ENCODE results near the gene C16orf54. TPM values are rescaled to one million over a fixed set of nuclear protein-coding genes. Genes with fewer than 3 reads are reported as not detected.

The C16orf54 gene
- total and polyA plus RNA-seq, 10 of the 15 experiments (the other 5 are each of a cell fraction or from before 2014, with no cell fraction given) = 2.1 to 13.3 (median 5.4) TPM

GRCh38 chr16:29743475-29743826, 2.3 kb downstream of the C16orf54 start:
- RAD21 ChIA-PET (ENCODE audit: unreplicated experiment) = interaction anchor here (0.6 to 1.5 kb wide), 2 partner anchors 11 to 21 kb away, joined by 3 to 9 read pairs; no protein-coding TSS in a partner anchor
- in situ Hi-C loops (cut with MboI) = no loop called here
- H3K4me3 ChIP-seq = no peak overlapping the region
- peaks cover 10% of the 10 kb centered on the region for H3K79me2 ChIP-seq (ENCODE audit: control insufficient read depth, insufficient read depth, low read length)
- no peaks in the 10 kb centered on the region; a peak in 2 of 4 replicates for H3K36me3 ChIP-seq (ENCODE audit: control insufficient read depth in 2 of 2, insufficient read depth in 2 of 2, low read length in 1 of 2)
- no peaks in the 10 kb centered on the region; the same call in 1 of the 2 replicates for H4K20me1 ChIP-seq (ENCODE audit: control insufficient read depth, insufficient read depth)
- SMC1A ChIA-PET (ENCODE audit: uncharacterized antibody, unreplicated experiment) = no interaction called here
- intact Hi-C loops (cut with micrococcal nuclease; ENCODE audit: unreplicated experiment) = no loop called here
- CTCF ChIA-PET = interaction anchor here (1.4 to 1.6 kb wide), 2 partner anchors 46 to 76 kb away, joined by 3 read pairs; partner anchors contain the start of gene MVP
- ATAC-seq (no peak), FAIRE-seq (no peak), DNase-seq (ENCODE audit: low read depth, low spot score) (no peak)
- no peak overlapping the region for H2AFZ ChIP-seq (ENCODE audit: control insufficient read depth, low read depth, low read length)
- no peaks in the 10 kb centered on the region; the same call in 2 of the 3 replicates for H3K9me3 ChIP-seq (replicated peaks; ENCODE audit: control insufficient read depth, insufficient read depth, low read length)
- H3K4me1 ChIP-seq (ENCODE audit: control insufficient read depth, insufficient read depth, low read length) = peaks cover 44% of the 10 kb centered on the region
- WGBS (ENCODE audit: insufficient coverage, insufficient replicate concordance, low lambda C conversion rate, missing lambda C conversion rate) = 95% methylated on average over 5 of the region's 5 CpGs
- H3K4me2 ChIP-seq (ENCODE audit: control insufficient read depth, insufficient read depth) = no peak overlapping the region
- no peak for TF ChIP-seq MEF2A (IDR thresholded peaks at IDR 0.05; ENCODE audit: insufficient read depth, low read depth, low read length)
- TF ChIP-seq E2F4 (IDR thresholded peaks at IDR 0.05; ENCODE audit: low read depth, low read length) = no peak
- H3K27ac ChIP-seq (ENCODE audit: control insufficient read depth, insufficient read depth) = no peak overlapping the region
- BruUV-seq (replicated peaks) = no TSS peak
- POLR2A ChIA-PET = interaction anchor here (0.6 to 1.5 kb wide), 3 partner anchors 11 to 67 kb away, joined by 3 to 4 read pairs (median 3); partner anchors contain the start of gene KIF22
- no peaks in the 10 kb centered on the region for H3K27me3 ChIP-seq (replicated peaks in 1 of 2; ENCODE audit: control insufficient read depth in 2 of 2, insufficient read depth in 2 of 2, low read length in 1 of 2)
- no peak overlapping the region for H3K9ac ChIP-seq (ENCODE audit: control insufficient read depth, insufficient read depth, low read length)

GRCh38 chr16:29742683-29743275, 3.0 kb downstream of the C16orf54 start:
- no peaks in the 10 kb centered on the region for H3K9me3 ChIP-seq (replicated peaks; ENCODE audit: control insufficient read depth, insufficient read depth, low read length)
- H3K4me2 ChIP-seq (ENCODE audit: control insufficient read depth, insufficient read depth) = no peak overlapping the region
- no peak for TF ChIP-seq SMARCA5 (IDR thresholded peaks at IDR 0.05)
- TF ChIP-seq ZBTB33 (IDR thresholded peaks at IDR 0.05) = no peak
- TF ChIP-seq ZBTB40 (IDR thresholded peaks at IDR 0.05; ENCODE audit: borderline replicate concordance) = no peak
- no peak for TF ChIP-seq JUNB (IDR thresholded peaks at IDR 0.05)

More at GRCh38 chr16:29742683-29743275, 3.0 kb downstream of the C16orf54 start:
- no peak overlapping the region for H2AFZ ChIP-seq (ENCODE audit: control insufficient read depth, low read depth, low read length)
- H3K4me1 ChIP-seq (ENCODE audit: control insufficient read depth, insufficient read depth, low read length) = peaks cover 50% of the 10 kb centered on the region
- ATAC-seq = no peak
- intact Hi-C loops (cut with micrococcal nuclease; ENCODE audit: unreplicated experiment) (no loop called here), in situ Hi-C loops (cut with MboI) (no loop called here)
- RAD21 ChIA-PET (ENCODE audit: unreplicated experiment) = no interaction called here
- FAIRE-seq = no peak
- H3K27ac ChIP-seq (ENCODE audit: control insufficient read depth, insufficient read depth) = no peak overlapping the region
- H3K79me2 ChIP-seq (ENCODE audit: control insufficient read depth, insufficient read depth, low read length) = peaks cover 10% of the 10 kb centered on the region
- no peaks in the 10 kb centered on the region; a peak in 2 of 4 replicates for H3K36me3 ChIP-seq (ENCODE audit: control insufficient read depth in 2 of 2, insufficient read depth in 2 of 2, low read length in 1 of 2)
- H3K4me3 ChIP-seq = no peak overlapping the region
- CTCF ChIA-PET = interaction anchor here (0.6 to 1.4 kb wide), 2 partner anchors 47 to 1065 kb away, joined by 3 read pairs; no protein-coding TSS in a partner anchor
- no peaks in the 10 kb centered on the region; the same call in 1 of the 2 replicates for H4K20me1 ChIP-seq (ENCODE audit: control insufficient read depth, insufficient read depth)
- SMC1A ChIA-PET (ENCODE audit: uncharacterized antibody, unreplicated experiment) = no interaction called here
- BruUV-seq (replicated peaks) = no TSS peak
- POLR2A ChIA-PET = interaction anchor here (0.6 kb wide), 1 partner anchor 11 kb away, joined by 3 read pairs; no protein-coding TSS in a partner anchor
- no peak overlapping the region for H3K9ac ChIP-seq (ENCODE audit: control insufficient read depth, insufficient read depth, low read length)
- no peak for DNase-seq (ENCODE audit: low read depth, low spot score)
- 86% methylated on average over 7 of the region's 7 CpGs for WGBS (ENCODE audit: insufficient coverage, insufficient replicate concordance, low lambda C conversion rate, missing lambda C conversion rate)
- no peaks in the 10 kb centered on the region for H3K27me3 ChIP-seq (replicated peaks in 1 of 2; ENCODE audit: control insufficient read depth in 2 of 2, insufficient read depth in 2 of 2, low read length in 1 of 2)

Data from GM12878 (cell line).